ENCODE results near the gene FURIN. TPM values are rescaled to one million over a fixed set of nuclear protein-coding genes. Genes with fewer than 3 reads are reported as not detected.

Gene FURIN
- total RNA-seq, 1 donor from 2014 or later = 143 TPM

- Mint-ChIP-seq H3K4me3 (ENCODE audit: unreplicated experiment) (no peak overlapping the region), H3K36me3 (ENCODE audit: low read depth, unreplicated experiment) (no peaks in the 10 kb centered on the region), H3K9me3 (ENCODE audit: unreplicated experiment) (no peaks in the 10 kb centered on the region), H3K27ac (ENCODE audit: unreplicated experiment) (no peak overlapping the region), H3K4me1 (ENCODE audit: unreplicated experiment) (peaks cover 11% of the 10 kb centered on the region), H3K27me3 (ENCODE audit: unreplicated experiment) (peaks cover 2% of the 10 kb centered on the region)
- no peak for DNase-seq (ENCODE audit: low spot score)
- TF ChIP-seq CTCF (IDR thresholded peaks at IDR 0.05; ENCODE audit: unreplicated experiment) = no peak
Observed at GRCh38 chr15:90829126-90829525, 39.3 kb upstream of the FURIN start.

- DNase-seq (ENCODE audit: low spot score) = no peak
- peaks cover under 1% of the 10 kb centered on the region for H3K27me3 Mint-ChIP-seq (ENCODE audit: unreplicated experiment)
Observed at GRCh38 chr15:90829942-90830440, 38.4 kb upstream of the FURIN start.

GRCh38 chr15:90834626-90835025 lies 33.8 kb upstream of the FURIN start:
- Mint-ChIP-seq H3K4me3 (ENCODE audit: unreplicated experiment) (no peak overlapping the region), H3K27me3 (ENCODE audit: unreplicated experiment) (peaks cover 5% of the 10 kb centered on the region), H3K4me1 (ENCODE audit: unreplicated experiment) (peaks cover 24% of the 10 kb centered on the region), H3K9me3 (ENCODE audit: unreplicated experiment) (no peaks in the 10 kb centered on the region), H3K36me3 (ENCODE audit: low read depth, unreplicated experiment) (peaks cover 4% of the 10 kb centered on the region), H3K27ac (ENCODE audit: unreplicated experiment) (no peak overlapping the region)
- DNase-seq (ENCODE audit: low spot score) = no peak
- no peak for TF ChIP-seq CTCF (IDR thresholded peaks at IDR 0.05; ENCODE audit: unreplicated experiment)

More at GRCh38 chr15:90829942-90830440, 38.4 kb upstream of the FURIN start:
- no peak overlapping the region for H3K27ac Mint-ChIP-seq (ENCODE audit: unreplicated experiment)
- no peak for TF ChIP-seq CTCF (IDR thresholded peaks at IDR 0.05; ENCODE audit: unreplicated experiment)
- H3K4me1 Mint-ChIP-seq (ENCODE audit: unreplicated experiment) = peaks cover 7% of the 10 kb centered on the region
- H3K4me3 Mint-ChIP-seq (ENCODE audit: unreplicated experiment) = no peak overlapping the region
- H3K36me3 Mint-ChIP-seq (ENCODE audit: low read depth, unreplicated experiment) = no peaks in the 10 kb centered on the region
- no peaks in the 10 kb centered on the region for H3K9me3 Mint-ChIP-seq (ENCODE audit: unreplicated experiment)

- peaks cover 19% of the 10 kb centered on the region for H3K4me1 Mint-ChIP-seq (ENCODE audit: unreplicated experiment)
- peaks cover 4% of the 10 kb centered on the region for H3K36me3 Mint-ChIP-seq (ENCODE audit: low read depth, unreplicated experiment)
- no peak overlapping the region for H3K4me3 Mint-ChIP-seq (ENCODE audit: unreplicated experiment)
- H3K27me3 Mint-ChIP-seq (ENCODE audit: unreplicated experiment) = peaks cover 5% of the 10 kb centered on the region
- H3K9me3 Mint-ChIP-seq (ENCODE audit: unreplicated experiment) = no peaks in the 10 kb centered on the region
- H3K27ac Mint-ChIP-seq (ENCODE audit: unreplicated experiment) = no peak overlapping the region
- DNase-seq (ENCODE audit: low spot score) = no peak
- no peak for TF ChIP-seq CTCF (IDR thresholded peaks at IDR 0.05; ENCODE audit: unreplicated experiment)
Observed at GRCh38 chr15:90836296-90836871, 32.0 kb upstream of the FURIN start.

- H3K9me3 Mint-ChIP-seq (ENCODE audit: unreplicated experiment) = no peaks in the 10 kb centered on the region
- TF ChIP-seq CTCF (IDR thresholded peaks at IDR 0.05; ENCODE audit: unreplicated experiment) = no peak
- peaks cover 4% of the 10 kb centered on the region for H3K36me3 Mint-ChIP-seq (ENCODE audit: low read depth, unreplicated experiment)
- H3K4me3 Mint-ChIP-seq (ENCODE audit: unreplicated experiment) = peak overlapping the region; percentile 76
- no peak for DNase-seq (ENCODE audit: low spot score)
- H3K4me1 Mint-ChIP-seq (ENCODE audit: unreplicated experiment) = peaks cover 19% of the 10 kb centered on the region
- H3K27me3 Mint-ChIP-seq (ENCODE audit: unreplicated experiment) = peaks cover 5% of the 10 kb centered on the region
- H3K27ac Mint-ChIP-seq (ENCODE audit: unreplicated experiment) = no peak overlapping the region
Observed at GRCh38 chr15:90837094-90837493, 31.3 kb upstream of the FURIN start.
